ENCODE data around the gene LINGO4. TPM values are rescaled to one million over a fixed set of nuclear protein-coding genes. Genes with fewer than 3 reads are reported as not detected.

The LINGO4 gene
- total and polyA plus RNA-seq, 10 of the 15 experiments (the other 5 are each of a cell fraction or from before 2014, with no cell fraction given) = not detected

DNA sequence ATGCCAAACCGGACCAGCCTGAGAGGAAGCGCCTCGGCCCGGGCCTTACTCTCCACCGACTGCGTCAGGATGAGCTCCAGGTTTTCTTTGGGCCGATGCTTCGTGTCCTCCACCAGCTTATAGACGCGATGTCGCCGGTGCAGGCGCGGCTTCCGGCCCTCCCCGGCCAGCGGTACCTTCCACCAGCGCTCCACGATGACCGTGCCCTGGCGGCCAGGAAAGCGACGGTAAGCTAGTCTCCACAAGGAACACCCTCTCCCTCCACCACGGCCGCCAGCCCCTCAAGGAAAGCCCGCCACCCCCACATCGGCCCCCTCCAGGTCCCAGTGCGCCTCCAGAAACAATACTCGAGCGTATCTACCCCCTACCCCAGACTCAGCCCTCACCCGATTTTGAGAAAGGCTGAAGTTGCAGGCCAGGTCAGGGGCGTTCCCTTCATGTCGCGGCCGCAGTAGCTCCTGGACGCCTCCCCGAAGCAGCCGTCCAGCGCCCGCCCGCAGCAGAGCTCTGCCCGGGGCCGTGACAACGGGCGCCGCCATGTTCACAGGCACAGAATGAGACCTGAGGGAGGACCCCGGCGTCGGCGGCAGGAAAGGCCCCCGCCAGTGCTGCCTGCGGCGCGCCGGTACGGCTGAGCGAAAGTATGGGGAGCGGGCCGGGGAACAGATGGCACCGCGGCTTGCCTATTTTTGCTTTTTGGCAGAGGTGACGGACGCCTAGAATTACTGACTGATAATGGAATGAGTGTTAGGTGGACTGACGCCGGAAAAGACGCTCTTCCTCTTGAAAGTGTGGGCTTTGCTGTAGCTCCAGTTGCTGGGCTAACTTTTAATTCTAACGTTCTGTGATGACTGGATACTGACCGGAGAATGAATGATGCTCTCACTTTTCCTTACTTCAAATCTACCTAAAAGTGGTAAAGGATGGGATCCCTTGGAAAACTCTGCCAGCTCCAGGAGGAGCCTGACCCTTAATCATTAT, 42.0 kb downstream of the LINGO4 start, which contains the start of gene MRPL9 (continued):
- TF ChIP-seq, protein P1, sequence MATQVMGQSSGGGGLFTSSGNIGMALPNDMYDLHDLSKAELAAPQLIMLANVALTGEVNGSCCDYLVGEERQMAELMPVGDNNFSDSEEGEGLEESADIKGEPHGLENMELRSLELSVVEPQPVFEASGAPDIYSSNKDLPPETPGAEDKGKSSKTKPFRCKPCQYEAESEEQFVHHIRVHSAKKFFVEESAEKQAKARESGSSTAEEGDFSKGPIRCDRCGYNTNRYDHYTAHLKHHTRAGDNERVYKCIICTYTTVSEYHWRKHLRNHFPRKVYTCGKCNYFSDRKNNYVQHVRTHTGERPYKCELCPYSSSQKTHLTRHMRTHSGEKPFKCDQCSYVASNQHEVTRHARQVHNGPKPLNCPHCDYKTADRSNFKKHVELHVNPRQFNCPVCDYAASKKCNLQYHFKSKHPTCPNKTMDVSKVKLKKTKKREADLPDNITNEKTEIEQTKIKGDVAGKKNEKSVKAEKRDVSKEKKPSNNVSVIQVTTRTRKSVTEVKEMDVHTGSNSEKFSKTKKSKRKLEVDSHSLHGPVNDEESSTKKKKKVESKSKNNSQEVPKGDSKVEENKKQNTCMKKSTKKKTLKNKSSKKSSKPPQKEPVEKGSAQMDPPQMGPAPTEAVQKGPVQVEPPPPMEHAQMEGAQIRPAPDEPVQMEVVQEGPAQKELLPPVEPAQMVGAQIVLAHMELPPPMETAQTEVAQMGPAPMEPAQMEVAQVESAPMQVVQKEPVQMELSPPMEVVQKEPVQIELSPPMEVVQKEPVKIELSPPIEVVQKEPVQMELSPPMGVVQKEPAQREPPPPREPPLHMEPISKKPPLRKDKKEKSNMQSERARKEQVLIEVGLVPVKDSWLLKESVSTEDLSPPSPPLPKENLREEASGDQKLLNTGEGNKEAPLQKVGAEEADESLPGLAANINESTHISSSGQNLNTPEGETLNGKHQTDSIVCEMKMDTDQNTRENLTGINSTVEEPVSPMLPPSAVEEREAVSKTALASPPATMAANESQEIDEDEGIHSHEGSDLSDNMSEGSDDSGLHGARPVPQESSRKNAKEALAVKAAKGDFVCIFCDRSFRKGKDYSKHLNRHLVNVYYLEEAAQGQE (IDR thresholded peaks at IDR 0.05; ENCODE audit: low read depth, low read length) = 0 out of 2 replicates have a peak, but pooled peaks have one; percentile 24
- TF ChIP-seq NKRF (conservative IDR thresholded peaks at IDR 0.05) (peak; percentile 51; the same call in 1 of the 2 replicates), CHD1 (IDR thresholded peaks at IDR 0.05; ENCODE audit: low read depth, low read length) (no peak), RB1 (IDR thresholded peaks at IDR 0.05; ENCODE audit: borderline replicate concordance) (peak; percentile 94), ZNF24 (IDR thresholded peaks at IDR 0.05) (peak; percentile 92), ZBTB4 (CRISPR knock-in tag; IDR thresholded peaks at IDR 0.05) (no peak), NR2F1 (conservative IDR thresholded peaks at IDR 0.05) (0 out of 2 replicates have a peak, but pooled peaks have one; percentile 36), WRNIP1 (IDR thresholded peaks at IDR 0.05; ENCODE audit: borderline replicate concordance, low read depth, low read length) (no peak), MEF2A (IDR thresholded peaks at IDR 0.05; ENCODE audit: insufficient read depth, low read depth, low read length) (no peak), CHD2 (IDR thresholded peaks at IDR 0.05; ENCODE audit: borderline replicate concordance, low read depth, low read length) (0 out of 2 replicates have a peak, but pooled peaks have one; percentile 58), HDGF (IDR thresholded peaks at IDR 0.05) (no peak), TBL1XR1 (IDR thresholded peaks at IDR 0.05; ENCODE audit: low read depth, low read length) (no peak), BCLAF1 (IDR thresholded peaks at IDR 0.05) (no peak), SIX5 (IDR thresholded peaks at IDR 0.05; ENCODE audit: low read depth, low read length, severe bottlenecking) (peak; percentile 69), STAT1 (conservative IDR thresholded peaks at IDR 0.05) (0 out of 2 replicates have a peak, but pooled peaks have one; percentile 49)

Data from GM12878 (cell line).